ENCODE data around the gene PARN. TPM values are rescaled to one million over a fixed set of nuclear protein-coding genes. Genes with fewer than 3 reads are reported as not detected.
"Not testable (repeated sequence)": the region's sequence is repeated elsewhere in the genome, so short reads cannot be mapped to it uniquely, and the experiment has no call there.

PARN gene
- total RNA-seq, 2 experiments from 2014 or later: 41.4 to 43.0 TPM

DNA sequence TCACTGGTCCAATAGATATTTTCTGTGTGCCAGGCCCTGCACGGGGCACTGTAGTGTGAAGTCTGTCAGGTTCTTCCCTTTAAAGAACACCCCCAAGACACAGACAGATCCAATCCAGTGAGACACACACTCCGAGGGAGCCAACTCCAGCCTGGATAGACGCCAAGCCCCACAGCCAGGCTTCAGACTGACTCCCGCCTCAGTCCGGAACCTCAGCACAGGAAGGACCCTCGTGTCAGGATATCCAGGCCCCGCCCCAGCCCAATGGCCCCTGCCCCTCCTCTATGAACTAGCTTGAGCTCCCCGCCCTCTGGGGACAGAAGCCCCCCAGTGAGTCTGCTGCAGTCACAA lies 228.4 kb downstream of the PARN start:
- H3K27ac Mint-ChIP-seq; H3K36me3 Mint-ChIP-seq (ENCODE audit: low read depth); H3K27me3 Mint-ChIP-seq; DNase-seq; H3K9me3 Mint-ChIP-seq; CTCF ChIA-PET; POLR2A ChIA-PET; H3K4me3 Mint-ChIP-seq; H3K4me1 Mint-ChIP-seq: not testable (repeated sequence)

DNA sequence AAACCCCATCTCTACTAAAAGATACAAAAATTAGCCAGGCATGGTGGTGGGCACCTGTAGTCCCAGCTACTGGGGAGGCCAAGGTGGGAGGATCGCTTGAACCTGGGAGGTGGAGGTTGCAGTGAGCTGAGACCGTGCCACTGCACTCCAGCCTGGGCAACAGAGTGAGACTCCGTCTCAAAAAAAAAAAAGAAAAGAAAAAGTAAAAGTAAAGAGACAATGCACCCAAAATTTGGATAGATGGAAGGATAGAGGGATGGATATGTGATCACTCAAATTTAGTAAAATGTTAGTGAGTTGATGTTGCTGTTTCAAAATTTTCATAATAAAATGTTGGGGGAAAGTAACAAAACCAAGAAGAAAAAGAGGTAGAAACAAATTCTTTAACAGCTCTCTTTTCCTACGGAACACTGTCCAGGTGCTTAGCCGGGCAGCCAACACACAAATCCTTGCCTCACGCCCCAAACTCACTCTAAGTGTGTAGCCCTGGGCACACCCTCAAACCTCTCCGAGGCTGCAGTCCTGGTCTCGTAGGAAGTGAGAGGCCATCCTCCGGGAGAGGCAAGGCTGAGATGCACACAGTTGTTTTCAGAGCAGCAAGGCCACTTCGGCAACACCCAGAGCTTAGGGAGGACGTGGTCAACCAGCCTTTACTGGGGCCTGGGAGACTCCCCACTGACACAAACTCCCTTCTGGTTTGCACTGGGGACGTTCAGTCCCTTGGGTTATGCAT lies 228.9 kb downstream of the PARN start:
- H3K36me3 Mint-ChIP-seq (ENCODE audit: low read depth); CTCF ChIA-PET; POLR2A ChIA-PET: not testable (repeated sequence)

GRCh38 chr16:14400285-14400977 lies 229.6 kb downstream of the PARN start:
- POLR2A ChIA-PET: no interaction called here
- H3K27me3 Mint-ChIP-seq: no peaks in the 10 kb centered on the region
- no peak for DNase-seq
- no peaks in the 10 kb centered on the region for H3K9me3 Mint-ChIP-seq
- H3K4me1 Mint-ChIP-seq: no peaks in the 10 kb centered on the region
- CTCF ChIA-PET: no interaction called here
- no peak overlapping the region for H3K4me3 Mint-ChIP-seq
- no peaks in the 10 kb centered on the region for H3K36me3 Mint-ChIP-seq (ENCODE audit: low read depth)
- no peak overlapping the region for H3K27ac Mint-ChIP-seq

More for the DNA sequence above, 228.9 kb downstream of the PARN start:
- H3K4me1 Mint-ChIP-seq, H3K4me3 Mint-ChIP-seq, H3K9me3 Mint-ChIP-seq, H3K27me3 Mint-ChIP-seq, H3K27ac Mint-ChIP-seq, DNase-seq: not testable (repeated sequence)

DNA sequence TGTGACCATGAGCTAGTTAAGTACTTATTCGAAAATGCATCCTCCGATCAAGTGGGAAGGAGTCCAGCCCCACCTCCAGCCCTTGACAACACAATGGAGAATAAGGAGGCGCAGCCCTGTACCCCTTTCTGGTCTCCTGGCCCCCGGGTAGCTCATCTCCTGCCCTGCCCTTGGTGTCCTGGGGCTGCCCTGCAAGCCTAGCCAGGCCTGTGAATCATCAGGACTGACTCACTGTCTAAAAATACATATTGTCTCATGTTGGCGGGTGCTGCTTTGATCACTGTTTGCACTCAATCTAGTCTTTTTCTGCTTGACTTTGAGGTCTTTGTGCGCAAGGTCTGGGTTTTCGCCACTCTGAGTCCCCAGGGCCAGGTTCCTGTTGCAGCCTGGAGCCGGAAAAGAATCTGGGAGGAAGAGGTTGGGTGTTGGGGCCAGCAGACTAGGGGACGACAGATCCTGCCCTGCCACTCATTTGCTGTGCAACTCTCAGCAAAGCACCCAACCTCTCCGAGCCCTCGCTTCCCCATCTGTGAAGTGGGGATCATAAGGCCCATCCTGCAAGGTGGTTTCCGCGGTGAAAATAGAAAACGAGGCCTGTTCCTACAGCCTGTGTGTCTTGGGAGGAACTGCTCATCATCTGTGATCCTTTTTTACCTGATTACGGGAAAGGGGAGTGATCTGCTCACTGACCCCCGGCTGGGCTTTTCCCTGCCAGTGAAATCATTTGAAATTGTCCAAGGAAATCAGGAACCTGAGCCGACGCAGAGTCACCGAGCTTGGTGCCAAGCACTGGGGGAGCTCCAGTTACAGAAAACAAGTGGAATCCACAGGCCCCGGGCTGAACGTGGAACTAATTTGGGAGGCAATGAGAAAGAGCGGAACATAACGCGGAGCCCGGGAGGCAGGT lies 230.4 kb downstream of the PARN start:
- Mint-ChIP-seq H3K27me3 (no peaks in the 10 kb centered on the region), H3K4me1 (no peaks in the 10 kb centered on the region), H3K27ac (no peak overlapping the region), H3K4me3 (no peak overlapping the region), H3K36me3 (ENCODE audit: low read depth) (no peaks in the 10 kb centered on the region), H3K9me3 (no peaks in the 10 kb centered on the region)
- ChIA-PET CTCF (no interaction called here), POLR2A (no interaction called here)
- DNase-seq: no peak

DNA sequence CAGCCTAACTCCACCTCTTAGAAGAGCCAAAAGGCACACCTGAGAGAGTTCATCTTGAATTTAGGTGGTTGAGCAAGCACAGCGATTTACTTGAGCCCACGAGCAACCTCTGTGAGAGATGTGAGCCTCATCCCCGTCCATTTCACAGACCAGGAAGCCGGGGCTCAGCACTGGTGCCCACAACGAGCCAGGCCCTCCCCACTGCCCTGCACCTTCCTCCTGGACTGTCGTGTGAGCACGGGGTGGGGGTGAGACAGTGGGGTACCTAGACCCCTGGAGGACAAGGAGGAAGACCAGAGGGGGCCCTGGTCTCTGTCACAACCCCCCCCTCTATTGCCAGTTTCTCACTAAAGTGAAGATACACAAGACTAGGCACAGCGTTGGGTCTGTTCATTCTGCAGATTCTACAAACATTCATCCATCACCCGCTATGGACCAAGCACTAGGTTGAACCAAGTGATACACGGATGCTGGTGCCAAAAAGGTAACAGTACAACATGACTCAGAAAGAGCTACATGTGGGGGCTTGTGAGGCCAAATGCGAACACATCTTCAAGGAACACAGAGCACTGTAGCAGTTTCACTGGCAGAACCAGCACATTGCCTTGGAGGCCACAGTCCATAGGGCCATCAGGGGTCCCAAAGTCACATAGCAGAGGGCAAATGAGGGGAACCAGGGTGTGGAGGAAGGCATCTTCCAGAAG lies 231.9 kb downstream of the PARN start:
- no peak for DNase-seq
- CTCF ChIA-PET: no interaction called here
- H3K9me3 Mint-ChIP-seq: no peaks in the 10 kb centered on the region
- no peaks in the 10 kb centered on the region for H3K36me3 Mint-ChIP-seq (ENCODE audit: low read depth)
- H3K27me3 Mint-ChIP-seq: no peaks in the 10 kb centered on the region
- no peaks in the 10 kb centered on the region for H3K4me1 Mint-ChIP-seq
- H3K4me3 Mint-ChIP-seq: no peak overlapping the region
- POLR2A ChIA-PET: no interaction called here
- H3K27ac Mint-ChIP-seq: no peak overlapping the region

DNA sequence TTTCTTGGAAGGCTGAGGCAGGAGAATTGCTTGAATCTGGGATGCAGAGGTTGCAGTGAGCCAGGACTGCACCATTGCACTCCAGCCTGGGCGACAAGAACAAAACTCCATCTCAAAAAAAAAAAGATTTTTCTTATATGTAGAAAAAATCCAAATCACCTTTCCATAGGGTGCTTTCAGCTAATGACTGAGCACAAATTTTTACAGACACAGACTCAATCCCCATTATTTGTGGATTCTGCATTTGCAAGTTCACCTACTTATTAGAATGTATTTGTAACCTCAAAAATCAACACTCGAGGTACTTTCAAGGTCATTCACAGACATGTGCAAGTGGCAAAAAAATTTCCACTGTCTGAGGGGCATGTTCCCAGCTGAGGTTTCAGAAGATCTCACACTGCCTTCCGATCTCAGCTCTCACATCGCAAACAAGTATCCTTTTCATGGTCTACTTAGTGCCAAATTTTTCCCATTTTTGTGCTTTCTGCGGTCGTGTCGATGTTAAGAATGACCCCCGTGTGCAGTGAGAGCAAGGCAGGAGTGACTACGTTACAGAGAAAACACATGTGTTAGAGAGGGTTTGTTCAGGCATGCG lies 234.3 kb downstream of the PARN start:
- H3K27ac Mint-ChIP-seq; DNase-seq; CTCF ChIA-PET; H3K4me1 Mint-ChIP-seq; H3K4me3 Mint-ChIP-seq; H3K27me3 Mint-ChIP-seq; POLR2A ChIA-PET; H3K9me3 Mint-ChIP-seq; H3K36me3 Mint-ChIP-seq (ENCODE audit: low read depth): not testable (repeated sequence)

- CTCF ChIA-PET: no interaction called here
- no peak for DNase-seq
- no peaks in the 10 kb centered on the region for H3K36me3 Mint-ChIP-seq (ENCODE audit: low read depth)
- no peaks in the 10 kb centered on the region for H3K4me1 Mint-ChIP-seq
- H3K27ac Mint-ChIP-seq: no peak overlapping the region
- H3K27me3 Mint-ChIP-seq: no peaks in the 10 kb centered on the region
- no peaks in the 10 kb centered on the region for H3K9me3 Mint-ChIP-seq
- POLR2A ChIA-PET: no interaction called here
- H3K4me3 Mint-ChIP-seq: no peak overlapping the region
These were observed 235.2 kb downstream of the PARN start for GRCh38 chr16:14394834-14395233.

- DNase-seq: no peak
- Mint-ChIP-seq H3K27ac (no peak overlapping the region), H3K4me3 (no peak overlapping the region), H3K4me1 (no peaks in the 10 kb centered on the region), H3K9me3 (no peaks in the 10 kb centered on the region), H3K27me3 (no peaks in the 10 kb centered on the region), H3K36me3 (ENCODE audit: low read depth) (no peaks in the 10 kb centered on the region)
- CTCF ChIA-PET: interaction anchor here (1.3 kb wide), 1 partner anchor 473 kb away, joined by 3 read pairs; the partner anchor contains the start of gene ERCC4
- POLR2A ChIA-PET: no interaction called here
These were observed 237.1 kb downstream of the PARN start for GRCh38 chr16:14392960-14393359.

- no peaks in the 10 kb centered on the region for H3K27me3 Mint-ChIP-seq
- no peaks in the 10 kb centered on the region for H3K9me3 Mint-ChIP-seq
- no peak for DNase-seq
- H3K4me3 Mint-ChIP-seq: no peak overlapping the region
- H3K36me3 Mint-ChIP-seq (ENCODE audit: low read depth): no peaks in the 10 kb centered on the region
- ChIA-PET CTCF (no interaction called here), POLR2A (no interaction called here)
- H3K4me1 Mint-ChIP-seq: no peaks in the 10 kb centered on the region
- no peak overlapping the region for H3K27ac Mint-ChIP-seq
These were observed 240.7 kb downstream of the PARN start for GRCh38 chr16:14389359-14389758.

GRCh38 chr16:14388243-14388642 lies 241.8 kb downstream of the PARN start:
- no peak for DNase-seq
- H3K27me3 Mint-ChIP-seq: no peaks in the 10 kb centered on the region
- no peaks in the 10 kb centered on the region for H3K9me3 Mint-ChIP-seq
- H3K4me1 Mint-ChIP-seq: no peaks in the 10 kb centered on the region
- no peaks in the 10 kb centered on the region for H3K36me3 Mint-ChIP-seq (ENCODE audit: low read depth)
- CTCF ChIA-PET: no interaction called here
- no peak overlapping the region for H3K4me3 Mint-ChIP-seq
- POLR2A ChIA-PET: no interaction called here
- no peak overlapping the region for H3K27ac Mint-ChIP-seq

GRCh38 chr16:14386115-14386514 lies 243.9 kb downstream of the PARN start:
- ChIA-PET POLR2A (no interaction called here), CTCF (no interaction called here)
- H3K4me1 Mint-ChIP-seq: no peaks in the 10 kb centered on the region
- DNase-seq: no peak
- H3K36me3 Mint-ChIP-seq (ENCODE audit: low read depth): no peaks in the 10 kb centered on the region
- H3K4me3 Mint-ChIP-seq: no peak overlapping the region
- H3K9me3 Mint-ChIP-seq: no peaks in the 10 kb centered on the region
- H3K27ac Mint-ChIP-seq: no peak overlapping the region
- no peaks in the 10 kb centered on the region for H3K27me3 Mint-ChIP-seq

All from activated CD4-positive, alpha-beta memory T cell treated with anti-CD3 and anti-CD28 coated beads, Interleukin-2, amount 10 ng/mL, durations not matched to agents 7 days and 5 days (primary cell).